GM23248 (cell line): ENCODE measurements around the gene PIK3R4.

ENCODE experiments used
- EZH2 ChIP-seq: fragments of 200-600 bp; sonication (generic); IDR thresholded peaks from 2 replicates; pipeline ENCODE4 v1.6.1; 2018; ENCODE audit warnings: antibody characterized with exemption, mild to moderate bottlenecking; ENCODE audit not compliant: insufficient read depth, poor library complexity, severe bottlenecking
- EZH2phosphoT487 ChIP-seq: fragments of 200-600 bp; sonication (generic); IDR thresholded peaks from 2 replicates; pipeline ENCODE4 v1.6.1; 2018; ENCODE audit warnings: antibody characterized with exemption, moderate library complexity, mild to moderate bottlenecking, low read depth; ENCODE audit not compliant: insufficient read depth

DNA sequence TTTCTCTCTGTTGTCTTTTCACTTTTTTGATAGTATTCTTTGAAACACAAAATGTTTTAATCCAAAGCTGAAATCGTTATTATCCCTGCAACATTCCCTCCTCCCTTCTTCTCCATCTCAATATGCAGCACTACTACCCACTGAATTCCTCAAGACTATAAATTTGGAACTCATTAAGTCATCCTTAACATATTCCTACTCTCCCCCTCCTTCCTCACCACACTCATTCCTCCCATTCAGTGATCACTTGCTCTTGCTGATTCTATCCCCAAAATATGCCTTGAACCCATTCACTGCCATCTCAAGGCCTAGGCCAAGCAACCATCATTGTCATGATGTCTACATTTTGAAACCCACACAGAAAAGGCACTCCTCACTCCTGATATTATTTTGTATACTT, 2.4 kb upstream of the PIK3R4 start:
- TF ChIP-seq EZH2 = no peak
- TF ChIP-seq EZH2phosphoT487 = no peak
